Pancreas (tissue), 10 donors: ENCODE measurements around the gene ZBTB18. TPM values are rescaled to one million over a fixed set of nuclear protein-coding genes. Genes with fewer than 3 reads are reported as not detected.

Source experiments
- ATAC-seq, 4 donors: fragments of 200-7000 bp; cut with Tn5 transposase; one replicate each; pipeline versions ENCODE4 v1.8.0 to v1.9.1; 2020; ENCODE audit warnings: mild to moderate bottlenecking in 4 of 4, moderate library complexity in 4 of 4
- DNase-seq, 6 donors: peaks; one replicate each; pipeline ENCODE4 v3.0.0-alpha.2; 2020
- FAIRE-seq: peaks from 2 replicates; lab custom pipeline; 2012; peaks lifted over from hg19 to GRCh38; lab: Jason Lieb, UNC
- H3K27ac ChIP-seq, 4 donors: fragments of 200-600 bp; sonication (generic); 1 replicate in 3 of 4; 2 replicates in 1 of 4; pipeline versions ENCODE4 v1.5.0 to v1.8.0; 2020
- H3K27me3 ChIP-seq, 4 donors: fragments of 200-600 bp; one replicate each; pipeline ENCODE4 v1.8.0; 2021
- H3K36me3 ChIP-seq, 3 donors: fragments of 200-600 bp; sonication (generic) in 1 of 3; one replicate each; pipeline versions ENCODE4 v1.5.0 to v1.8.0; 2020 to 2021
- H3K4me1 ChIP-seq, 3 donors: fragments of 200-600 bp; one replicate each; pipeline ENCODE4 v1.8.0; 2021
- H3K4me3 ChIP-seq, 4 donors: fragments of 200-600 bp; sonication (generic) in 2 of 4; one replicate each; pipeline versions ENCODE4 v1.5.0 to v1.8.0; 2020 to 2021
- H3K9me3 ChIP-seq, 4 donors: fragments of 200-600 bp; one replicate each; pipeline ENCODE4 v1.8.0; 2021
- CTCF ChIP-seq, 4 donors: fragments of 200-600 bp; sonication (generic) in 3 of 4; IDR thresholded peaks; one replicate each; pipeline versions ENCODE4 v1.5.0 to v1.8.0; 2021; ENCODE audit warnings: antibody characterized with exemption in 4 of 4
- WGBS, 2 donors: extraction: QIAGEN DNeasy Blood & Tissue Kit; methylation state at CpG; one replicate each; pipeline ENCODE4 v1.1.7; 2013; 5-methylcytosine and 5-hydroxymethylcytosine counted together
- intact Hi-C, 3 donors: fragments of 100-400 bp; cut with DNase I; formaldehyde crosslinking; loops; one replicate each; pipeline versions ENCODE4 v1.11.1 to v1.14.2; 2022
- polyA plus RNA-seq, 2 donors: library from polyadenylated mRNA; stranded (reverse); fragments of 200-250 nt; gene quantifications; one replicate each; pipeline ENCODE4 v1.2.3, GENCODE V29; 2013
- total RNA-seq, 6 donors: library from RNA; stranded (reverse); fragmentation: NEBNext Ultra II Directional in 4 of 6; extraction: Animal tissue kit (Norgen Biotek cat#: 25700) in 4 of 6; gene quantifications; one replicate each; pipeline versions ENCODE4 v1.2.1 to v1.2.4, GENCODE V29; 2021 to 2023
- donor health status: healthy with polysubstance abuse.
- donor health status: DM: no; HTN: no; CAD: no; lungs with moderate emphysema.
- donor health status: DM: no; HTN: no; CAD: no.
- donor health status: control.
- donor health status: control.
- donor health status: Bipolar disorder and iron deficiency.
- donor health status: DM: yes; HTN: yes; CAD: no.
- donor health status: DM: no; HTN: no; CAD: no.
- donor health status: DM: no; HTN: no; CAD: no.
- donor health status: DM: yes; HTN: yes; CAD: no.

ZBTB18 gene
- total and polyA plus RNA-seq, 8 donors = 12.8 to 18.5 (median 14.5) TPM

DNA sequence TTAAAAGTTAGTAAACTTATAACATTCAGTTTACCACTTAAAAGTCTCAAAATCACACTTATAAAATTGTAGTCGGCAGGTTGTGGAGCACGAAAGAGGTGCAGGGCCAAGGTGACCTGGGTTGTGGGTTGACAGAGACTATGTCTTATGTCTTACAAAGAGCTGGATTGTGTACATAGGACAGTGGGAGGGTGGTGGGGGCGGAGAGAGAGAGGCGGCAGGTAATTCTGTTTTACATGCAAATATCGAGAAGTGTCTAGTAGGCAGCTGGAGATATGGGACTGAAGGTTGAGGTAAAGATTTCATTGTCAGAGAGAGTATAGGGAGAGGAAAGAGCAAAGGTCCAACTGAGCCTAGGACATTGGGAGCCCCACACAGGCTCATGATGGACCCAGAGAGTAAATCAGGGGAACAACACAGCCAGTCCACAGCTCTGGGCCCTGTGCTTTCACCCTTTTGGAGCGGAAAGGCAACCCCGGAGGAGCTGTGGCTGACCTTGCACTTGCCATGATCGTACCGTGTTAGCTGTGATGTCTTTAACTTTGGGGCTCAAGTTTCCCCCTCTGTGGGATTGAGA is 28.1 kb upstream of the ZBTB18 start:
- no peak for TF ChIP-seq CTCF (IDR thresholded peaks at IDR 0.05)
- 84 to 93% methylated on average over 9 of the region's 9 CpGs for WGBS, 2 donors

GRCh38 chr1:244027491-244028145 is 23.5 kb upstream of the ZBTB18 start:
- no peak overlapping the region for H3K27ac ChIP-seq
- DNase-seq = no peak
- intact Hi-C loops = no loop called here
- H3K36me3 ChIP-seq = no peaks in the 10 kb centered on the region
- no peaks in the 10 kb centered on the region for H3K4me1 ChIP-seq
- WGBS, 2 donors = 76 to 80% methylated on average over 17 of the region's 17 CpGs
- no peak for ATAC-seq
- H3K4me3 ChIP-seq = no peak overlapping the region
- H3K9me3 ChIP-seq = no peaks in the 10 kb centered on the region
- no peaks in the 10 kb centered on the region for H3K27me3 ChIP-seq
- no peak for FAIRE-seq
- TF ChIP-seq CTCF (IDR thresholded peaks at IDR 0.05) = no peak

More for the DNA sequence above, 28.1 kb upstream of the ZBTB18 start:
- intact Hi-C loops = no loop called here
- Histone ChIP-seq H3K27me3 (no peaks in the 10 kb centered on the region), H3K4me1 (no peaks in the 10 kb centered on the region), H3K27ac (no peak overlapping the region), H3K9me3 (no peaks in the 10 kb centered on the region), H3K36me3 (no peaks in the 10 kb centered on the region), H3K4me3 (no peak overlapping the region)
- ATAC-seq (no peak), FAIRE-seq (no peak), DNase-seq (no peak)

DNA sequence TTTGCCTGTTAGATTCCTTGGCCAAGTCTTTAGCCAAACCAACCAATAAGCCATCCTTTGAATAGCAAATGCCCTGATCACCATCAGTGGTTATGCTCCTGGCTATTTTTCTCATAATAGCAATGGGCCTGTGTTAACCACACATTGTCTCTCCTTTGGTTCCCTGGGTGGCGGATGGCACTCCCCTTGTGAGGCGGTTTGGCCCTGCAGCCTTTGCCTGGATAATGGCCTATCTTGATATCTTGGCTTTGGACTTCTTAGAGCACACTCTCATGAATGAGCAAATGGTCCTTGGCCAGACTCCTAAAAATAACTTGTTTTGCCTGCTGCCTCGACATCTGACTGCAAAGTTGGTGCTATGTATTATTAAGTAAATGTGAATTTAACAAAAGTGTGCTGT is 22.4 kb upstream of the ZBTB18 start:
- H3K27me3 ChIP-seq = no peaks in the 10 kb centered on the region
- H3K27ac ChIP-seq = no peak overlapping the region
- FAIRE-seq = no peak
- WGBS, 2 donors = 51 to 66% methylated on average over 3 of the region's 3 CpGs
- no peaks in the 10 kb centered on the region for H3K9me3 ChIP-seq
- no peaks in the 10 kb centered on the region for H3K4me1 ChIP-seq
- no peaks in the 10 kb centered on the region for H3K36me3 ChIP-seq
- ATAC-seq = no peak
- H3K4me3 ChIP-seq = no peak overlapping the region
- no peak for TF ChIP-seq CTCF (IDR thresholded peaks at IDR 0.05)
- DNase-seq = no peak
- intact Hi-C loops = no loop called here

GRCh38 chr1:244029124-244029523 is 22.0 kb upstream of the ZBTB18 start:
- no peaks in the 10 kb centered on the region for H3K27me3 ChIP-seq
- no peaks in the 10 kb centered on the region for H3K4me1 ChIP-seq
- 73 to 84% methylated on average over 3 of the region's 3 CpGs for WGBS, 2 donors
- no peak overlapping the region for H3K4me3 ChIP-seq
- DNase-seq (no peak), ATAC-seq (no peak), FAIRE-seq (no peak)
- no peaks in the 10 kb centered on the region for H3K9me3 ChIP-seq
- no peak for TF ChIP-seq CTCF (IDR thresholded peaks at IDR 0.05)
- no peak overlapping the region for H3K27ac ChIP-seq
- intact Hi-C loops = no loop called here
- H3K36me3 ChIP-seq = no peaks in the 10 kb centered on the region

DNA sequence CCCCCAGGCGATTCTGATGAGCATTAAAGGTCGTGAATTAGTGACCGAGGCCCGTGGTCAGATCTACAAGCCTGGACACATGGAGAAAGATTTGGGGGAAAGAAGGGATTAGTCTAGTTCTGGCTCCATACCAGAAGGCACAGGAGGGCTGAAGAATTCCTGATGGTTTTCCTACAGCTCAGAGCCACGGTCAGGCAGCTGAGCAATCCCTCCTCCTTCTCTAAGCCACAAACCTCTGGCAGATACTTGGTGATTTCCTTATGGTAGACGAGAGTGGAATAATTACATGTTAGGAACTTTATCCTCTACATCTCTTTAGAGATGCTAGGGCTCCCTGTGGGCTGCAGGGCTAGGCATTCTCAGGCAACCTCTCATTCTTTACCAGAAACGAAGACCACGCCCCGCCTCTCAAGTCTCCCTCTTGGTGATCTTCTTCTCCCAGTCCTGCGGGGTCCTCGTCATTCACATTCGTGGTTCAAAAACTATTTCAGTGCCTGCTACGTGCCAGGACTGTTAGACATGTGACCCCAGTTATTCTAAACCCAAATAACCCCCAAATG is 20.5 kb upstream of the ZBTB18 start:
- DNase-seq = no peak
- no peak overlapping the region for H3K4me3 ChIP-seq
- TF ChIP-seq CTCF (IDR thresholded peaks at IDR 0.05) = no peak
- H3K27me3 ChIP-seq = no peaks in the 10 kb centered on the region
- intact Hi-C loops = no loop called here
- H3K27ac ChIP-seq = no peak overlapping the region
- FAIRE-seq = no peak
- H3K36me3 ChIP-seq = no peaks in the 10 kb centered on the region
- H3K4me1 ChIP-seq = no peaks in the 10 kb centered on the region
- no peak for ATAC-seq
- no peaks in the 10 kb centered on the region for H3K9me3 ChIP-seq
- 86 to 88% methylated on average over 13 of the region's 13 CpGs for WGBS, 2 donors
